ENCODE data around the gene TKTL1. TPM values are rescaled to one million over a fixed set of nuclear protein-coding genes. Genes with fewer than 3 reads are reported as not detected.

Gene TKTL1
- total RNA-seq, 4 donors from 2014 or later, result not detected

DNA sequence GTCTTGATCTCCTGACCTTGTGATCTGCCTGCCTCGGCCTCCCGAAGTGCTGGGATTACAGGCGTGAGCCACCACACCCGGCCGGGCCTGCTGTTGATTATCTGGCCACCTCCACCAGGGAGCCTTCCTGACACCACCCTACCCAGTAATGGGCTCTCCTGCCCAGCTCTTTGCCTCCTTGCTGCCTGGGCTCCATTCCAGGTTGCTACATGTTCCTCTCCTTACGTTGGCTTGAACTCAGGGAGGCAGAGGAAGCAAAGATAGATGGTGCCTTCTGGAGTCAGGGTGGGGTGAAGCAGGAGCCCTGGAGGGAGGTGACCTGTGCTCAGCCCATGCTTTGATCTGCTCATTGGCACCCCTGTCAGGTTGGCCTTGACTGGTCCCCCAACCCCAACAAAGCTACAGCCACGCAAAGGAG, 52.5 kb downstream of the TKTL1 start:
- Histone ChIP-seq H3K4me1 (peaks cover 0 to 11% (median 5%) of the 10 kb centered on the region in 4 donors), H3K36me3 (peaks cover 0 to under 1% (median 0%) of the 10 kb centered on the region in 4 donors), H3K9me3 (no peaks in the 10 kb centered on the region), H3K4me3 (no peak overlapping the region), H3K27me3 (no peaks in the 10 kb centered on the region), H3K27ac (peak overlapping the region in 2 of 4 donors; percentile 42 to 70)
- no peak for TF ChIP-seq POLR2A (IDR thresholded peaks at IDR 0.05)
- TF ChIP-seq POLR2AphosphoS5 (IDR thresholded peaks at IDR 0.05), result peak in 1 of 3 donors; percentile 43
- intact Hi-C loops (cut with DNase I; ENCODE audit: low total_unique reads) (no loop called here), in situ Hi-C loops (cut with MboI; ENCODE audit: low pct_ligation_motif_present in 1 of 4, low pct_unique_long_range_greater_than_20kb in 1 of 4, low sequenced_read_pairs in 3 of 4) (no loop called here)
- no peak for DNase-seq
- 84% methylated on average over 7 of the region's 7 CpGs; no CpG with 5 or more reads in 1 of the 2 donors for WGBS, 2 donors (ENCODE audit: low coverage in 1 of 2)

DNA sequence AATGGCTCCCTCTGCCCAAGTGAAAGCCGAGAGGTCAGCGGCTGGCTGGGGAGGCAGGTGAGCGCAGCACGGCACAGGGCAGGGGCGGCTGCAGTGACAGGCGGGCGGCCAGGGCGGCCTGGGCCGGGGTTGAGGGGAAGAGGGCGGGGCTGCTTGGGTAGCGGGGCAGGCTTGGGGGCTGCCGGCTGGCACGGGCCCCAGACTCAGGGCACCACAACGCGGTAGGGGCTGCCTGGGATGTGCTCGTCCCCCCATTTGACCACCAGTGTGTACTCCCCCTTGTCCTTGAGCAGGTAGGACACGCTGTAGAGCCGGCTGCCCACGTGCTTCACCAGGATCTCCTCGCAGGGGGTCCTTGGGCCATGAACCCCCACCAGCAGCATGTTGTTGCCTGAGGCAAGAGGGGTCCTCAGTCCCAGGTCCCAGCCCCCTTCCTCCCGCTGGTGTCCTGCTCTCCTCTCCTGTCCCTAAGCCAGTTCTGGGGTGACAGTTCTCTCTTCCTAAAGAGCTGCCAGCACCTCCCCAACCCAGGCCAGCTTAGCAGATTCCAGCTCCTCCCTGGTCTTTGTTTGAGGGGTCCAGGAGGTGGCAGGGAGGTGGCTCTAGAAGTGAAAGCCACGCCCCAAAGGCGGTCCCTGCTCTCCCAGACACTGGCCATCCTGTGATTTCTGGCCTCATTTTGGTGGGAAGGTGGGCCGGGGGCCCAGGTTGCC, 53.2 kb downstream of the TKTL1 start:
- peaks cover 0 to 11% (median 5%) of the 10 kb centered on the region in 4 donors for H3K4me1 ChIP-seq
- no peak for TF ChIP-seq POLR2A (IDR thresholded peaks at IDR 0.05)
- TF ChIP-seq POLR2AphosphoS5 (IDR thresholded peaks at IDR 0.05), result peak in 1 of 3 donors; percentile 4
- TF ChIP-seq, protein P1, sequence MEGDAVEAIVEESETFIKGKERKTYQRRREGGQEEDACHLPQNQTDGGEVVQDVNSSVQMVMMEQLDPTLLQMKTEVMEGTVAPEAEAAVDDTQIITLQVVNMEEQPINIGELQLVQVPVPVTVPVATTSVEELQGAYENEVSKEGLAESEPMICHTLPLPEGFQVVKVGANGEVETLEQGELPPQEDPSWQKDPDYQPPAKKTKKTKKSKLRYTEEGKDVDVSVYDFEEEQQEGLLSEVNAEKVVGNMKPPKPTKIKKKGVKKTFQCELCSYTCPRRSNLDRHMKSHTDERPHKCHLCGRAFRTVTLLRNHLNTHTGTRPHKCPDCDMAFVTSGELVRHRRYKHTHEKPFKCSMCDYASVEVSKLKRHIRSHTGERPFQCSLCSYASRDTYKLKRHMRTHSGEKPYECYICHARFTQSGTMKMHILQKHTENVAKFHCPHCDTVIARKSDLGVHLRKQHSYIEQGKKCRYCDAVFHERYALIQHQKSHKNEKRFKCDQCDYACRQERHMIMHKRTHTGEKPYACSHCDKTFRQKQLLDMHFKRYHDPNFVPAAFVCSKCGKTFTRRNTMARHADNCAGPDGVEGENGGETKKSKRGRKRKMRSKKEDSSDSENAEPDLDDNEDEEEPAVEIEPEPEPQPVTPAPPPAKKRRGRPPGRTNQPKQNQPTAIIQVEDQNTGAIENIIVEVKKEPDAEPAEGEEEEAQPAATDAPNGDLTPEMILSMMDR (IDR thresholded peaks at IDR 0.05), result no peak
- TF ChIP-seq EP300 (IDR thresholded peaks at IDR 0.05; ENCODE audit: low read depth), result no peak
- H3K9me3 ChIP-seq, result no peaks in the 10 kb centered on the region
- H3K4me3 ChIP-seq, result no peak overlapping the region
- 90% methylated on average over 18 of the region's 24 CpGs; no CpG with 5 or more reads in 1 of the 2 donors for WGBS, 2 donors (ENCODE audit: low coverage in 1 of 2)
- in situ Hi-C loops (cut with MboI; ENCODE audit: low pct_ligation_motif_present in 1 of 4, low pct_unique_long_range_greater_than_20kb in 1 of 4, low sequenced_read_pairs in 3 of 4), result no loop called here
- intact Hi-C loops (cut with DNase I; ENCODE audit: low total_unique reads), result no loop called here
- H3K27ac ChIP-seq, result peak overlapping the region in 3 of 4 donors; percentile 29 to 70 (median 42)
- no peak for DNase-seq
- no peaks in the 10 kb centered on the region for H3K27me3 ChIP-seq
- H3K36me3 ChIP-seq, result peaks cover 0 to 5% (median 0%) of the 10 kb centered on the region in 4 donors

DNA sequence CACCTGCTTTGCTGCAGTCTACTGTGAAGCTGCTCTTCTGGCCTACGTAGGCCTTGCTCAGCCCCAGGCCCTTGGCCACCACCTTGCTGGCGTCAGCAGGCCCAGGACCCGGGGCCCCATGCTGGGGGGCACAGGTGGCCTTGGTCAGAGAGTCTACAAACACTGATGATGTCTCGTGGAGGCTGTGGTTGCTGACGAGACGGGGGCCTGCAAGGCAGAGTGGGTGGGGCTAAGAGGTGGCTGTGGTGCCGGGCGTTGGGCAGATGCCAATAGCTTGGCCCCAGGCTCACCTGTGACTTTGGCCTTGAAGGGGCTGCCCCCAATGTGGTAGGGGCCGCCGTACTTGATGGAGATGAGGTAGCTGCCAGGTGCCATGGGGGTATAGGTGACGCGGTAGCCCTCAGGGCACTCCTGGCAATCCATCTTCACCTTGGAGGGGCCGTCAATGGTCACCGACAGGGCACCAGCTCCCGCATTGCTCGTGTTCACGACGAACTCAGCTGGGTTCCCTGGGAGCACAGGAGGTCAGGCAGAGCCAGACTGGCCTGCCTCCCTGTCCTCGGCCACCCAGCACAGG, 53.9 kb downstream of the TKTL1 start:
- Histone ChIP-seq H3K27ac (peak overlapping the region in 3 of 4 donors; percentile 29 to 99 (median 70)), H3K9me3 (no peaks in the 10 kb centered on the region), H3K27me3 (no peaks in the 10 kb centered on the region), H3K36me3 (peaks cover 0 to 5% (median 0%) of the 10 kb centered on the region in 4 donors), H3K4me1 (peaks cover 0 to 11% (median 5%) of the 10 kb centered on the region in 4 donors), H3K4me3 (no peak overlapping the region)
- in situ Hi-C loops (cut with MboI; ENCODE audit: low pct_ligation_motif_present in 1 of 4, low pct_unique_long_range_greater_than_20kb in 1 of 4, low sequenced_read_pairs in 3 of 4) (no loop called here), intact Hi-C loops (cut with DNase I; ENCODE audit: low total_unique reads) (no loop called here)
- peak; percentile 11 for DNase-seq
- no peak for TF ChIP-seq POLR2A (IDR thresholded peaks at IDR 0.05)
- TF ChIP-seq, protein P1 (IDR thresholded peaks at IDR 0.05), result no peak
- WGBS, 2 donors (ENCODE audit: low coverage in 1 of 2), result 77% methylated on average over 17 of the region's 19 CpGs; no CpG with 5 or more reads in 1 of the 2 donors

DNA sequence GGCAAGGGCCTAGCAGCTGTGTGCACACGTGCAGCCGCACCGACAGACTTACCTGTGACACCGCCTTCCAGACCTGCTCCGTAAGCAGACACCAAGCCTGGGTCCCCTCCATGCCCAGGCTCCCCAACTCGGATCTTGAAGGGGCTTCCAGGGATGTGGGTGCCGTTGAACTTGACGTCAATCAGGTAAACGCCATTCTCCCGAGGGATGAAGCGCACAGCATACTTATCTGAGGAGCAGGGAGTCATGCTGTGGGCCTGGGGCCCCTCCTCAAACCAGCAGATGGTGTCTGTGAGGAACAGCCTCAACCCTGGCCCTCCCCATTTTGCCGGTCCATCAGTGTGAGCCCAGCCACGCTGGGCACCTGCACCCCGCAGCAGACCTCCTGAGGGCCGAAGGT, 54.4 kb downstream of the TKTL1 start:
- in situ Hi-C loops (cut with MboI; ENCODE audit: low pct_ligation_motif_present in 1 of 4, low pct_unique_long_range_greater_than_20kb in 1 of 4, low sequenced_read_pairs in 3 of 4) (no loop called here), intact Hi-C loops (cut with DNase I; ENCODE audit: low total_unique reads) (loop anchor here (5.0 kb wide), 1 partner anchor 47 kb away; the partner anchor contains the start of gene RPL10)
- Histone ChIP-seq H3K27me3 (no peaks in the 10 kb centered on the region), H3K4me3 (no peak overlapping the region), H3K4me1 (peaks cover 0 to 11% (median 5%) of the 10 kb centered on the region in 4 donors), H3K9me3 (no peaks in the 10 kb centered on the region), H3K27ac (peak overlapping the region in 3 of 4 donors; percentile 29 to 99 (median 70)), H3K36me3 (peaks cover 0 to 5% (median 0%) of the 10 kb centered on the region in 4 donors)
- DNase-seq, result no peak
- WGBS, 2 donors (ENCODE audit: low coverage in 1 of 2), result 86% methylated on average over 15 of the region's 15 CpGs; no CpG with 5 or more reads in 1 of the 2 donors
- TF ChIP-seq, protein P1 (IDR thresholded peaks at IDR 0.05), result no peak
- TF ChIP-seq POLR2A (IDR thresholded peaks at IDR 0.05), result no peak
- TF ChIP-seq POLR2AphosphoS5 (IDR thresholded peaks at IDR 0.05), result no peak
- TF ChIP-seq EP300 (IDR thresholded peaks at IDR 0.05; ENCODE audit: low read depth), result no peak

All from transverse colon (tissue), 4 donors.